ENCODE measurements around the gene WDFY3. TPM values are rescaled to one million over a fixed set of nuclear protein-coding genes. Genes with fewer than 3 reads are reported as not detected.

WDFY3 gene
- total RNA-seq, 1 experiment from 2014 or later, result 39.9 TPM

GRCh38 chr4:84870398-84871163 is 95.9 kb downstream of the WDFY3 start:
- no peaks in the 10 kb centered on the region for H4K20me1 ChIP-seq (ENCODE audit: insufficient read depth)
- ChIA-PET CTCF (no interaction called here), RAD21 (ENCODE audit: low non-redundant PET in 1 of 2, low total read pairs in 2 of 2, uncharacterized antibody in 2 of 2, unreplicated experiment in 2 of 2) (no interaction called here), POLR2A (no interaction called here)
- peak overlapping the region; percentile 70 for H3K4me2 ChIP-seq (ENCODE audit: low read length)
- H3K4me1 ChIP-seq (ENCODE audit: control insufficient read depth in 1 of 2, insufficient read depth in 2 of 2, low read length in 2 of 2), result peaks cover 16 to 26% of the 10 kb centered on the region in 2 experiments
- no peak for TF ChIP-seq POLR2AphosphoS5 (IDR thresholded peaks at IDR 0.05; ENCODE audit: low read depth, low read length)
- no peak for TF ChIP-seq REST (IDR thresholded peaks at IDR 0.05; ENCODE audit: low read depth)
- no peak for TF ChIP-seq RAD21 (IDR thresholded peaks at IDR 0.05; ENCODE audit: low read depth)
- peak; percentile 75 for TF ChIP-seq TCF7L2 (IDR thresholded peaks at IDR 0.05; ENCODE audit: borderline replicate concordance, extremely low read depth, insufficient read depth, insufficient read length)
- TF ChIP-seq, protein P1, sequence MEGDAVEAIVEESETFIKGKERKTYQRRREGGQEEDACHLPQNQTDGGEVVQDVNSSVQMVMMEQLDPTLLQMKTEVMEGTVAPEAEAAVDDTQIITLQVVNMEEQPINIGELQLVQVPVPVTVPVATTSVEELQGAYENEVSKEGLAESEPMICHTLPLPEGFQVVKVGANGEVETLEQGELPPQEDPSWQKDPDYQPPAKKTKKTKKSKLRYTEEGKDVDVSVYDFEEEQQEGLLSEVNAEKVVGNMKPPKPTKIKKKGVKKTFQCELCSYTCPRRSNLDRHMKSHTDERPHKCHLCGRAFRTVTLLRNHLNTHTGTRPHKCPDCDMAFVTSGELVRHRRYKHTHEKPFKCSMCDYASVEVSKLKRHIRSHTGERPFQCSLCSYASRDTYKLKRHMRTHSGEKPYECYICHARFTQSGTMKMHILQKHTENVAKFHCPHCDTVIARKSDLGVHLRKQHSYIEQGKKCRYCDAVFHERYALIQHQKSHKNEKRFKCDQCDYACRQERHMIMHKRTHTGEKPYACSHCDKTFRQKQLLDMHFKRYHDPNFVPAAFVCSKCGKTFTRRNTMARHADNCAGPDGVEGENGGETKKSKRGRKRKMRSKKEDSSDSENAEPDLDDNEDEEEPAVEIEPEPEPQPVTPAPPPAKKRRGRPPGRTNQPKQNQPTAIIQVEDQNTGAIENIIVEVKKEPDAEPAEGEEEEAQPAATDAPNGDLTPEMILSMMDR (IDR thresholded peaks at IDR 0.05 in 2 of 3, conservative IDR thresholded peaks at IDR 0.05 in 1 of 3; ENCODE audit: borderline replicate concordance in 1 of 3, insufficient read depth in 1 of 3, low read depth in 2 of 3, low read length in 2 of 3), result no peak
- TF ChIP-seq SP1 (IDR thresholded peaks at IDR 0.05; ENCODE audit: low read depth), result peak; percentile 40; the same call in 1 of the 2 replicates
- TF ChIP-seq YY1 (IDR thresholded peaks at IDR 0.05; ENCODE audit: extremely low read depth, insufficient replicate concordance, low read depth, low read length), result no peak
- TF ChIP-seq, protein P2, sequence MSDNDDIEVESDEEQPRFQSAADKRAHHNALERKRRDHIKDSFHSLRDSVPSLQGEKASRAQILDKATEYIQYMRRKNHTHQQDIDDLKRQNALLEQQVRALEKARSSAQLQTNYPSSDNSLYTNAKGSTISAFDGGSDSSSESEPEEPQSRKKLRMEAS (IDR thresholded peaks at IDR 0.05), result no peak; the same call in 1 of the 2 replicates
- TF ChIP-seq SRF (IDR thresholded peaks at IDR 0.05; ENCODE audit: low read depth), result no peak
- TF ChIP-seq SIN3A (IDR thresholded peaks at IDR 0.05; ENCODE audit: low read depth), result no peak
- no peak for TF ChIP-seq ELF1 (IDR thresholded peaks at IDR 0.05; ENCODE audit: borderline replicate concordance, low read depth)
- TF ChIP-seq, protein P3, sequence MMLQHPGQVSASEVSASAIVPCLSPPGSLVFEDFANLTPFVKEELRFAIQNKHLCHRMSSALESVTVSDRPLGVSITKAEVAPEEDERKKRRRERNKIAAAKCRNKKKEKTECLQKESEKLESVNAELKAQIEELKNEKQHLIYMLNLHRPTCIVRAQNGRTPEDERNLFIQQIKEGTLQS (IDR thresholded peaks at IDR 0.05), result no peak
- TF ChIP-seq FOSL1 (IDR thresholded peaks at IDR 0.05; ENCODE audit: low read depth), result peak; percentile 42; the same call in 1 of the 2 replicates
- no peak for TF ChIP-seq POLR2A (IDR thresholded peaks at IDR 0.05; ENCODE audit: borderline replicate concordance, extremely low read depth, insufficient read depth, insufficient read length)
- TF ChIP-seq CEBPB (IDR thresholded peaks at IDR 0.05; ENCODE audit: low read depth), result no peak
- TF ChIP-seq JUND (IDR thresholded peaks at IDR 0.05), result peak; percentile 59
- TF ChIP-seq ZFX (IDR thresholded peaks at IDR 0.05), result no peak
- TF ChIP-seq ZNF274 (IDR thresholded peaks at IDR 0.05; ENCODE audit: low read depth, low read length), result no peak
- H3K9me3 ChIP-seq (ENCODE audit: control insufficient read depth in 1 of 2, insufficient read depth in 1 of 2, low read depth in 1 of 2, low read length in 2 of 2), result no peaks in the 10 kb centered on the region
- peak overlapping the region; percentile 35 for H3K9ac ChIP-seq (ENCODE audit: low read length)
- intact Hi-C loops (cut with micrococcal nuclease), result no loop called here
- H2AFZ ChIP-seq (ENCODE audit: low read depth, low read length, poor library complexity, severe bottlenecking), result no peak overlapping the region
- H3K27me3 ChIP-seq (ENCODE audit: insufficient read depth, low read length), result no peaks in the 10 kb centered on the region
- no peaks in the 10 kb centered on the region for H3K9me2 ChIP-seq (ENCODE audit: insufficient read depth)
- peak overlapping the region; percentile 61; the same call in 1 of the 2 replicates for H3K27ac ChIP-seq (ENCODE audit: low read depth, low read length)
- DNase-seq (ENCODE audit: low read depth, low spot score), result peak; percentile 50
- peak; percentile 95 for ATAC-seq
- H3K4me3 ChIP-seq (replicated peaks in 1 of 2; ENCODE audit: low read depth in 1 of 2, low read length in 2 of 2), result peak overlapping the region; percentile 4 to 31; a peak in 2 of 4 replicates
- no peaks in the 10 kb centered on the region for H3K36me3 ChIP-seq (ENCODE audit: control insufficient read depth in 1 of 2, insufficient read depth in 2 of 2, low read length in 2 of 2)
- no peaks in the 10 kb centered on the region for H3K79me2 ChIP-seq (ENCODE audit: insufficient read depth, low read length)
- BruUV-seq (replicated peaks), result no TSS peak

Measured in HCT116 (cell line).